ENCODE results near the gene AGAP3. TPM values are rescaled to one million over a fixed set of nuclear protein-coding genes. Genes with fewer than 3 reads are reported as not detected.
A peak's percentile ranks its signal among the peaks of the same experiment; 100 is the strongest.

AGAP3 gene
- total and polyA plus RNA-seq, 2 of the 4 experiments (the other 2 are of a cell fraction), result 35.3 to 93.9 TPM

DNA sequence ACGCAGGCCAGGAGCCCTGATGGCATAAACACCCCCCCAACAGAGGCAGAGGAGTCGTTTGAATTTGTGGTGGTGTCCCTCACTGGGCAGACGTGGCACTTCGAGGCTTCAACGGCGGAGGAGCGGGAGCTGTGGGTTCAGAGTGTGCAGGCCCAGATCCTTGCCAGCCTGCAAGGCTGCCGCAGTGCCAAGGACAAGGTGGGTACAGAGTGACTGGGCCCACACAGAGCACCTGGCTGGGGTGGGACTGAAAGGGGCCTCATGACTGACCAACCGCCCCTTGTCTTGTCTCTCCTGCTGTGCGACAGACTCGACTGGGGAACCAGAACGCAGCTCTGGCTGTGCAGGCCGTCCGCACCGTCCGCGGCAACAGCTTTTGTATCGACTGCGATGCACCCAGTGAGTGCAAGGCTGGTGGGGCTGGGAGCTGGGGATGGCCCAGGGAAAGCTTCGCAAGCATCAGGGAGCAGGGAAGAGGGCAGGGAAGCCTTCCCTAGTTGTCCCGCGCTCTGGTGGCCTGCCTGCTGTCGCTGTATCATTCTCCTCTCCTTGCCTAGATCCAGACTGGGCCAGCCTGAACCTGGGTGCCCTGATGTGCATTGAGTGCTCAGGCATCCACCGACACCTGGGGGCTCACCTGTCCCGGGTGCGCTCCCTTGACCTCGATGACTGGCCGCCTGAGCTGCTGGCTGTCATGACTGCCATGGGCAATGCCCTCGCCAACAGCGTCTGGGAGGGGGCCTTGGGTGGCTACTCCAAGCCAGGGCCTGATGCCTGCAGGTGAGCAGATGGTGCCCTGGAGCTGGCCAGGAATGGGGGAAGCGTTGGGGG is 55.8 kb downstream of the AGAP3 start:
- H4K5ac ChIP-seq (ENCODE audit: low read depth, low read length), result no peak overlapping the region
- in situ Hi-C loops (cut with MboI; ENCODE audit: low sequenced_read_pairs), result no loop called here
- no peak overlapping the region for H2BK120ac ChIP-seq (ENCODE audit: low read depth, low read length)
- no peaks in the 10 kb centered on the region for H3K79me1 ChIP-seq (ENCODE audit: low read depth in 1 of 2, low read length in 2 of 2)
- H2BK5ac ChIP-seq (ENCODE audit: low read depth, low read length, poor library complexity, severe bottlenecking), result no peak overlapping the region
- H4K20me1 ChIP-seq (ENCODE audit: insufficient read depth, low read length), result peaks cover 3% of the 10 kb centered on the region
- no TSS peak for BruUV-seq (replicated peaks)
- TF ChIP-seq RAD21 (IDR thresholded peaks at IDR 0.05; ENCODE audit: low read length) (no peak), MAZ (IDR thresholded peaks at IDR 0.05; ENCODE audit: borderline replicate concordance, low read depth, low read length) (no peak), CEBPB (IDR thresholded peaks at IDR 0.05; ENCODE audit: low read depth, low read length) (no peak), POLR2A (IDR thresholded peaks at IDR 0.05; ENCODE audit: low read depth, low read length) (no peak), CHD1 (IDR thresholded peaks at IDR 0.05; ENCODE audit: low read depth, low read length) (no peak)
- TF ChIP-seq, protein P1, sequence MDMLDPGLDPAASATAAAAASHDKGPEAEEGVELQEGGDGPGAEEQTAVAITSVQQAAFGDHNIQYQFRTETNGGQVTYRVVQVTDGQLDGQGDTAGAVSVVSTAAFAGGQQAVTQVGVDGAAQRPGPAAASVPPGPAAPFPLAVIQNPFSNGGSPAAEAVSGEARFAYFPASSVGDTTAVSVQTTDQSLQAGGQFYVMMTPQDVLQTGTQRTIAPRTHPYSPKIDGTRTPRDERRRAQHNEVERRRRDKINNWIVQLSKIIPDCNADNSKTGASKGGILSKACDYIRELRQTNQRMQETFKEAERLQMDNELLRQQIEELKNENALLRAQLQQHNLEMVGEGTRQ (IDR thresholded peaks at IDR 0.05; ENCODE audit: low read depth, low read length), result no peak
- 92% methylated on average over 19 of the region's 31 CpGs; no CpG with 5 or more reads in 1 of the 2 experiments for WGBS, 2 experiments (ENCODE audit: extremely low coverage in 2 of 2, insufficient read length in 1 of 2)
- no peak overlapping the region for H3K9ac ChIP-seq (ENCODE audit: low read depth, low read length)
- no peak overlapping the region for H2AK5ac ChIP-seq (ENCODE audit: low read depth, low read length)
- no peak for ATAC-seq (ENCODE audit: low read depth)
- intact Hi-C loops (cut with micrococcal nuclease), result no loop called here
- H3K4me1 ChIP-seq (ENCODE audit: control insufficient read depth, insufficient read depth, low read length), result no peaks in the 10 kb centered on the region
- H3K4me2 ChIP-seq (ENCODE audit: low read depth, low read length), result no peak overlapping the region
- no peaks in the 10 kb centered on the region for H3K27me3 ChIP-seq (ENCODE audit: control insufficient read depth, insufficient read depth, low read length)
- H3K36me3 ChIP-seq (ENCODE audit: control insufficient read depth, insufficient read depth, low read length), result peaks cover 61% of the 10 kb centered on the region
- H3K14ac ChIP-seq (replicated peaks; ENCODE audit: low read depth, low read length), result no peak overlapping the region
- no peak overlapping the region for H3K27ac ChIP-seq (ENCODE audit: insufficient read depth, low read length)
- no peak overlapping the region for H3K18ac ChIP-seq (ENCODE audit: low read depth, low read length)
- H3K9me1 ChIP-seq (ENCODE audit: insufficient read depth, low read length), result 0 out of 2 replicates have a peak, but pooled peaks cover 3% of the 10 kb centered on the region
- CTCF ChIA-PET, result interaction anchor here (0.6 kb wide), 1 partner anchor 42 kb away, joined by 3 read pairs; no protein-coding TSS in a partner anchor
- no peak overlapping the region for H3K4ac ChIP-seq (ENCODE audit: low read depth, low read length)
- no peaks in the 10 kb centered on the region for H3K9me3 ChIP-seq (ENCODE audit: control insufficient read depth, insufficient read depth, low read length)
- peak overlapping the region; percentile 59 for H2AK9ac ChIP-seq (replicated peaks; ENCODE audit: low read depth, low read length, poor library complexity)
- no peak overlapping the region for H3K23ac ChIP-seq (ENCODE audit: low read depth, low read length)
- dilution Hi-C loops (cut with HindIII; ENCODE audit: low sequenced_read_pairs, unreplicated experiment), result no loop called here
- POLR2A ChIA-PET (ENCODE audit: unreplicated experiment), result no interaction called here
- H2AFZ ChIP-seq (replicated peaks; ENCODE audit: low read length, poor library complexity), result no peak overlapping the region
- no peak overlapping the region for H2BK15ac ChIP-seq (ENCODE audit: low read depth, low read length)
- H2BK20ac ChIP-seq (ENCODE audit: low read depth, low read length), result no peak overlapping the region
- H3K56ac ChIP-seq (ENCODE audit: extremely low read depth, insufficient read depth, low read length), result no peak overlapping the region
- no peak overlapping the region for H4K91ac ChIP-seq (ENCODE audit: insufficient read depth, low read depth, low read length)
- DNase-seq, result no peak
- no peak overlapping the region for H4K8ac ChIP-seq (ENCODE audit: low read depth in 2 of 2, low read length in 2 of 2)
- no peak overlapping the region for H3K4me3 ChIP-seq (ENCODE audit: insufficient read depth, low read depth, low read length)
